ENCODE data around the gene FBXW11.

DNA sequence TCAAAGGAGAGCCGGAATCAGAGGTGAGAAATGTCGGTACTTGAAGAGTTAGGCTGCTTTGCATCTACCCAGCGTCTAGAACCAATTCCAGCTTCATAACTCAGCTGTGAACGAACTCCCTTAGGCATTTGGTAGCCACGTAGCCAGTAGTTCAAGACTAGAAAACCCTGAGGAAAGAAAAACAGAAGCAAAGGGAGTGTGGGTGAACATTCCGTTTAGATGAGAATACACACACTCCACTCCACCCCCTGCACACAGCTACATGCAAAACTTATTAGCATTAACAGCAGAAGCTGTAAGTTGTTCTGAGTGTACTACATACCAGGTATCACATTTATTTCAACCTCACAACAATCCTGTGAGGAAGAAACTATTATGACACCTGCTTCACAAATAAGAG lies 142.5 kb downstream of the FBXW11 start:
- TF ChIP-seq, protein P1, sequence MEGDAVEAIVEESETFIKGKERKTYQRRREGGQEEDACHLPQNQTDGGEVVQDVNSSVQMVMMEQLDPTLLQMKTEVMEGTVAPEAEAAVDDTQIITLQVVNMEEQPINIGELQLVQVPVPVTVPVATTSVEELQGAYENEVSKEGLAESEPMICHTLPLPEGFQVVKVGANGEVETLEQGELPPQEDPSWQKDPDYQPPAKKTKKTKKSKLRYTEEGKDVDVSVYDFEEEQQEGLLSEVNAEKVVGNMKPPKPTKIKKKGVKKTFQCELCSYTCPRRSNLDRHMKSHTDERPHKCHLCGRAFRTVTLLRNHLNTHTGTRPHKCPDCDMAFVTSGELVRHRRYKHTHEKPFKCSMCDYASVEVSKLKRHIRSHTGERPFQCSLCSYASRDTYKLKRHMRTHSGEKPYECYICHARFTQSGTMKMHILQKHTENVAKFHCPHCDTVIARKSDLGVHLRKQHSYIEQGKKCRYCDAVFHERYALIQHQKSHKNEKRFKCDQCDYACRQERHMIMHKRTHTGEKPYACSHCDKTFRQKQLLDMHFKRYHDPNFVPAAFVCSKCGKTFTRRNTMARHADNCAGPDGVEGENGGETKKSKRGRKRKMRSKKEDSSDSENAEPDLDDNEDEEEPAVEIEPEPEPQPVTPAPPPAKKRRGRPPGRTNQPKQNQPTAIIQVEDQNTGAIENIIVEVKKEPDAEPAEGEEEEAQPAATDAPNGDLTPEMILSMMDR (IDR thresholded peaks at IDR 0.05): no peak
- no peak for TF ChIP-seq EZH2 (IDR thresholded peaks at IDR 0.05; ENCODE audit: borderline replicate concordance, insufficient read depth, low read depth, low read length, poor library complexity, severe bottlenecking)
